Tibial nerve (tissue), 4 donors: ENCODE measurements around the gene SLC13A4.

Experiments
- EP300 ChIP-seq, 2 donors: sonication (generic); formaldehyde crosslinking; IDR thresholded peaks; one replicate each; pipeline ENCODE4 v1.6.1; 2017; ENCODE audit warnings: antibody characterized with exemption in 2 of 2, mild to moderate bottlenecking in 1 of 2
- POLR2A ChIP-seq, 2 donors: fragments of 450-650 bp; IDR thresholded peaks; one replicate each; pipeline ENCODE4 v1.6.1; 2017; ENCODE audit warnings: antibody characterized with exemption in 2 of 2, mild to moderate bottlenecking in 2 of 2, moderate library complexity in 2 of 2
- TF ChIP-seq, protein P1 (sequence below), 5 experiments: fragments of 200-600 bp in 3 of 5; fragments of 450-650 bp in 2 of 5; sonication (generic) in 3 of 5; IDR thresholded peaks; one replicate each; pipeline ENCODE4 v1.5.1; 2016 to 2019; ENCODE audit warnings: antibody characterized with exemption in 5 of 5, mild to moderate bottlenecking in 3 of 5, moderate library complexity in 2 of 5

DNA sequence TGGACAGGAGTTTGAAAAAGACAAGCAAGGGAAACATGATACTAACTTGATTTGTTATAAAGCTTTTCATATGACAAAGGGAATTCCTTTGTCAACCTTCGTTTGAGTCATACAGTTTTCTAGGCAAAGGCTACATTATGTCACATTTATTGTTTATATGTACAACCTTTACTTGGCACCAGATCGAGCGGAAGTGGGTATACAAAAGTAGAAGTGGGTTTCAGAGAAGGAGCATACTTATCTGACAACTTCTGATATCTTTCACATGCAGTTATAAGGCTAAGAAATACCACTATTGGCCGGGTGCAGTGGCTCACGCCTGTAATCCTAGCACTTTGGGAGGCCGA, 54.7 kb downstream of the SLC13A4 start:
- TF ChIP-seq POLR2A (IDR thresholded peaks at IDR 0.05) (no peak), EP300 (IDR thresholded peaks at IDR 0.05) (no peak)
- TF ChIP-seq, protein P1, sequence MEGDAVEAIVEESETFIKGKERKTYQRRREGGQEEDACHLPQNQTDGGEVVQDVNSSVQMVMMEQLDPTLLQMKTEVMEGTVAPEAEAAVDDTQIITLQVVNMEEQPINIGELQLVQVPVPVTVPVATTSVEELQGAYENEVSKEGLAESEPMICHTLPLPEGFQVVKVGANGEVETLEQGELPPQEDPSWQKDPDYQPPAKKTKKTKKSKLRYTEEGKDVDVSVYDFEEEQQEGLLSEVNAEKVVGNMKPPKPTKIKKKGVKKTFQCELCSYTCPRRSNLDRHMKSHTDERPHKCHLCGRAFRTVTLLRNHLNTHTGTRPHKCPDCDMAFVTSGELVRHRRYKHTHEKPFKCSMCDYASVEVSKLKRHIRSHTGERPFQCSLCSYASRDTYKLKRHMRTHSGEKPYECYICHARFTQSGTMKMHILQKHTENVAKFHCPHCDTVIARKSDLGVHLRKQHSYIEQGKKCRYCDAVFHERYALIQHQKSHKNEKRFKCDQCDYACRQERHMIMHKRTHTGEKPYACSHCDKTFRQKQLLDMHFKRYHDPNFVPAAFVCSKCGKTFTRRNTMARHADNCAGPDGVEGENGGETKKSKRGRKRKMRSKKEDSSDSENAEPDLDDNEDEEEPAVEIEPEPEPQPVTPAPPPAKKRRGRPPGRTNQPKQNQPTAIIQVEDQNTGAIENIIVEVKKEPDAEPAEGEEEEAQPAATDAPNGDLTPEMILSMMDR (IDR thresholded peaks at IDR 0.05): no peak
